ENCODE results near the gene EPRS1.
"Not testable (repeated sequence)": the region's sequence is repeated elsewhere in the genome, so short reads cannot be mapped to it uniquely, and the experiment has no call there.

Gene EPRS1

GRCh38 chr1:220037810-220038209 is 8.5 kb downstream of the EPRS1 start:
- DNase-seq, result not testable (repeated sequence)

DNA sequence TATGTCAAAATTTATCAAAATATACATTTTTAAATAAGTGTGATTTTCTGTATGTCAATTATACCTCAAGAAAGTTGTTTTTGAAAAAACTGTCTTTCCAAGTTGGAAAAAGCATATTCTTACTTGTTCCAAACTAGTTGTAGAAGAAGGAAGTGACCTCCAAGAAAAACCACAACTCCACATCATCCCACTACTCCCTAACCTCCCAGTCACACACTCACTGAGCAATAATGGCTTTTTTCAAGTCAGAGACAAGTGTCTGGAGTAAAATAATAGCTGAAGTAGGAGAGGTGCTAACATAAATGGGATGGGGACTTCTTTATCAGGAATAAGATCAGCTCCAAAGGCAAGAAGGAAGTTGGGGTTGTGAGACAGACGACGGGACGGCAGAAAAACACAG is 13.4 kb downstream of the EPRS1 start:
- no peak for DNase-seq

GRCh38 chr1:220031287-220031686 is 15.0 kb downstream of the EPRS1 start:
- DNase-seq, result no peak

DNA sequence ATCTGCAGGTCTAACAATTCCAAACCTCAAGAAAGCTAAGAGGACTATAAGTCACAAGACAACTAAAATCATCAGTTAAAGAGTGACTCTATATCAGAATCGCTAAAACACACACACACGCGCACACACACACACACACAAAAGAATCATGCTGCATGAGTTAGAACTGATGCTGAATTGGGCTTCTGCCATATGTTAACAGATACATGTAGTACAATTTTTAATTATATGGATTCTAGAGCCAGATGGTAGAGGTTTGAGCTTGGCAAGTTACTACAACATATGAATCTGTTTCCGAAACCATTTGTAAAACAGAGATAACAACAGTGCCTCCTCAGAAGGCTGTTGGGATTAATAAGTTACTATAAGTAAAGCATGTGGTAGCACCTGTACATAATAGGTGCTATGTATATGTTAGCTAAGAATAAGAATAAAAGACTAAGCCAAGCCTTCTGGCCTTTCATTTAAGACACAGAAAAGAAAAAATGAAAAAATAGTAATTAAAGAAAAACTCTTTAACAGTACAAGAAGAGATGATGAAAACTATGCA is 17.9 kb downstream of the EPRS1 start:
- no peak for DNase-seq

- DNase-seq, result no peak
These were observed 27.2 kb downstream of the EPRS1 start for GRCh38 chr1:220019071-220019470.

GRCh38 chr1:220013497-220013896 is 32.8 kb downstream of the EPRS1 start:
- DNase-seq, result peak; percentile 8

DNA sequence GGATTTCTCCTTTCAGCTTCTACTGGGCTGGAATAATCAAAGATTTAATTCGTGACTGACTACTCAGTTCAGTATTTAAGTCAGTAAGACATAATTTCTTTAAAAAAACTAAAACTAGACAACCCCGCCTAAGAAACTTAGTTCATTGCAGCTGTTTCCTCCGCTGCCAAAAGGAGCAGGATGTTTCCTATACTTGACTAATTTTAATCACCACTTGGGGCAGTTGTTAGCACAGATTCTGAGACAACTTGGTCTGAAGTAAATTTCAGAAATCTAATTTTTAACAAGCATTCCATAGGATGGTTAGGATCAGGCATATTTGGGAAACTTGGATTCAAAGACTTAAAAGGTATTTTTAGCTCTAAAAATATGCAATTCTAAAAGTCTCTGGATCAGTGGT is 34.0 kb downstream of the EPRS1 start:
- no peak for DNase-seq

DNA sequence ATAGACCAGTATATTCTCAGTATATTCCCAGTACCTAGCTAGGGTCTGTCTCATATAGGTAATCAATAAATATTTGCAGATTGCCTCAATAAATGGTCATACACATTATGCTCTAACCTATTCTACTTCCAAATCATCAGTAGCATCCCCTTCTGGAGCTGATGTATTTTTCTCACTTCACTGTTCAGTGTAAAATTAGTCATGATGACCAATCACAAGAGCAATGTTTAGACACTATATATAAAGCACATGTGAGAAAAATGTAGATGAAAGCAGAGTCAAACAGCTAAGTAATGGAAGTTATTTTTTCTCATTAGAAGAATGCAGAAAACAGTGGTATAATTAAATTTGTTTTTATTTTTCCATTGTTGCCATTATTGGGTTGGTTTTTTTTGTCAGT is 34.7 kb downstream of the EPRS1 start:
- no peak for DNase-seq

GRCh38 chr1:220007438-220007837 is 38.9 kb downstream of the EPRS1 start:
- no peak for DNase-seq

DNA sequence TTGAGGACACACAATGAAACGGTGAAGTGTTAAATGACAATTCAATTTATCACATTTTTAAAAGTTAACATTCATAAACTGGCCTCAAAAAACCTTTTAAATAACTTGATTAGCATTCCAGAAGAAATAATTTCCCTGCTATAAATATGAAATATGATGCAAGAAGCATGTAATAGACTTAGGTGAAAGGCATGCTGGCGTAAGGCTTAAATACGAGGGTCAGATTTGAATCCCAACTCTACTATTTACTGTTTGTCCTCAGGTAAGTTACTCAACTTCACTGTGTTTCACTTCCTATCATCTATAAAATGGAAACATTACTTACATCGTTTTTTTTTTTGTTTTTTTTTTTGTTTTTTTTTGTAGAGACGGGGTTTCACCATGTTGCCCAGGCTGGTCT is 40.8 kb downstream of the EPRS1 start:
- DNase-seq, result no peak

DNA sequence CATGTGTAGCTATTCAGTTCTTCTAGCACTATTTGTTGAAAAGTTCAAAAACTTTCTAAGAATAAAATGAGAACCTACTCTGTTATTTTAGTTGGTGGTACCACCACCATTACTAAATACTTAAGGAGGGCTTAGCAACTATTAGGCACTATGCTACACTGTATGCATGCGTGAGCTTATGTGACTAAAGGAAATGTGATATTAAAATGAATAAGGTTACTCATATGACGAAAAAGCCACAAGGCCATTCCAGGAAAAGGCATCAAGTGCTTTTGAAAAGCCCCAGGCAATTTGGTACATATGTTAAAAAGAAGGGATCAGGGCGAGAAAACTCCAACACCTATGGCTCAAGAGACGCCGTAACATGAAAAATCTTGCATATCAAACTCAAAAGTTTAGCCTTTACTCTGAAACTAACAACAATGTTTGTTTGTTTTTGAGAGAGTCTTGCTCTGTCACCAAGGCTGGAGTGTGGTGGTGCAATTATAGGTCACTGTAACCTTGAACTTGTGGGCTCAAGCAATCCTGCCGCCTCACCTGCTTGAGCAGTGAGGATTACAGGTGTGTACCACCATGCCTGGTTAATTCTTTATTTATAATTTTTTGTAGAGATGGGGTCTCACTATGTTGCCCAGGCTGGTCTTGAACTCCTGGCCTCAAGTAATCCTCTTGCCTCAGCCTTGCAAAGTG is 42.5 kb downstream of the EPRS1 start:
- DNase-seq, result no peak

- no peak for DNase-seq
These were observed 43.3 kb downstream of the EPRS1 start for GRCh38 chr1:220003015-220003414.

- no peak for DNase-seq
These were observed 45.2 kb downstream of the EPRS1 start for GRCh38 chr1:220001095-220001501.

- no peak for DNase-seq
These were observed 46.5 kb downstream of the EPRS1 start for GRCh38 chr1:219999821-220000220.

All from suppressor macrophage treated with lipopolysaccharide for 4 hours (primary cell).